B cell (primary cell): ENCODE data around the gene GABRD. TPM values are rescaled to one million over a fixed set of nuclear protein-coding genes. Genes with fewer than 3 reads are reported as not detected.

Experiments
- ATAC-seq: fragments of 200-7000 bp; cut with Tn5 transposase; one replicate; pipeline ENCODE4 v1.10.0; 2021; ENCODE audit warnings: low read depth, mild to moderate bottlenecking, moderate number of reproducible peaks, moderate library complexity
- CTCF ChIA-PET: fragments of 350-600 bp; sonication (Branson Sonifier 250); formaldehyde crosslinking; loops from one replicate; lab custom pipeline; 2021; ENCODE audit warnings: antibody characterized with exemption, inconsistent platforms; lab: Charles Lee
- POLR2A ChIA-PET: fragments of 350-600 bp; sonication (Branson Sonifier 250); formaldehyde crosslinking; loops from one replicate; lab custom pipeline; 2021; ENCODE audit warnings: antibody characterized with exemption; lab: Charles Lee
- DNase-seq: peaks from one replicate; pipeline ENCODE4 v3.0.0; 2013
- H2AFZ ChIP-seq: 2 replicates; pipeline ENCODE4 v1.6.1; 2012; ENCODE audit warnings: mild to moderate bottlenecking, low read depth, low read length; ENCODE audit not compliant: insufficient read depth, poor library complexity, severe bottlenecking
- H3K27ac ChIP-seq, 2 donors: 1 replicate in 1 of 2; 2 replicates in 1 of 2; pipeline ENCODE4 v1.5.1; 2012 to 2013; ENCODE audit warnings: low read length in 2 of 2, mild to moderate bottlenecking in 2 of 2, moderate library complexity in 1 of 2
- H3K27me3 ChIP-seq, 4 experiments: fragments of 200-600 bp in 1 of 4; sonication (generic) in 1 of 4; replicated peaks in 1 of 4; 1 replicate in 2 of 4; 2 replicates in 2 of 4; pipeline versions ENCODE4 v1.6.1 to v1.7.0; 2013 to 2016; ENCODE audit warnings: low read length in 3 of 4, mild to moderate bottlenecking in 2 of 4, mixed read lengths in 1 of 4, moderate library complexity in 1 of 4; ENCODE audit not compliant: insufficient read depth in 4 of 4, control insufficient read depth in 3 of 4; ENCODE audit errors: control extremely low read depth in 1 of 4
- H3K36me3 ChIP-seq, 2 experiments: replicated peaks in 1 of 2; 1 replicate in 1 of 2; 2 replicates in 1 of 2; pipeline versions ENCODE4 v1.6.1 to v1.7.1; 2013; ENCODE audit warnings: low read length in 1 of 2; ENCODE audit not compliant: insufficient read depth in 2 of 2, control insufficient read depth in 1 of 2; ENCODE audit errors: control extremely low read depth in 1 of 2, extremely low read depth in 1 of 2
- H3K4me1 ChIP-seq, 2 donors: fragments of 200-600 bp in 1 of 2; sonication (generic) in 1 of 2; 1 replicate in 1 of 2; 2 replicates in 1 of 2; pipeline versions ENCODE4 v1.5.1 to v1.6.1; 2013 to 2017; ENCODE audit warnings: low read length in 2 of 2; ENCODE audit not compliant: control insufficient read depth in 2 of 2, insufficient read depth in 2 of 2
- H3K4me2 ChIP-seq: replicated peaks from 2 replicates; pipeline ENCODE3; 2012; ENCODE audit warnings: mild to moderate bottlenecking, low read depth, low read length; ENCODE audit not compliant: poor library complexity, severe bottlenecking
- H3K4me3 ChIP-seq, 5 experiments: fragments of 200-600 bp in 1 of 5; sonication (generic) in 1 of 5; 1 replicate in 3 of 5; 2 replicates in 2 of 5; pipeline versions ENCODE4 v1.5.1 to v1.7.0; 2011 to 2016; ENCODE audit warnings: low read length in 4 of 5, mild to moderate bottlenecking in 4 of 5, low read depth in 2 of 5, control low read depth in 1 of 5, moderate library complexity in 1 of 5; ENCODE audit not compliant: insufficient read depth in 1 of 5; ENCODE audit errors: control extremely low read depth in 1 of 5, extremely low read depth in 1 of 5
- H3K79me2 ChIP-seq: fragments of 200-600 bp; sonication (generic); one replicate; pipeline ENCODE4 v1.6.0; 2016; ENCODE audit warnings: low read length; ENCODE audit not compliant: control insufficient read depth, insufficient read depth
- H3K9ac ChIP-seq: fragments of 200-600 bp; sonication (generic); 2 replicates; pipeline ENCODE4 v1.6.1; 2017; ENCODE audit warnings: mild to moderate bottlenecking, low read length, moderate library complexity
- H3K9me3 ChIP-seq, 3 donors: one replicate each; pipeline versions ENCODE4 v1.6.1 to v1.7.1; 2013; ENCODE audit warnings: low read length in 2 of 3; ENCODE audit not compliant: control insufficient read depth in 2 of 3, insufficient read depth in 1 of 3; ENCODE audit errors: control extremely low read depth in 1 of 3
- H4K20me1 ChIP-seq: 2 replicates; pipeline ENCODE4 v1.6.0; 2012; ENCODE audit warnings: mild to moderate bottlenecking, low read length; ENCODE audit not compliant: insufficient read depth, control insufficient read depth, poor library complexity, severe bottlenecking
- H3K27ac Mint-ChIP-seq: one replicate; pipeline ENCODE4 v1.8.0; 2021; ENCODE audit warnings: mixed read lengths
- H3K27me3 Mint-ChIP-seq: one replicate; pipeline ENCODE4 v1.8.0; 2021; ENCODE audit warnings: mixed read lengths
- H3K4me1 Mint-ChIP-seq: one replicate; pipeline ENCODE4 v1.8.0; 2021; ENCODE audit warnings: mixed read lengths
- H3K4me3 Mint-ChIP-seq: one replicate; pipeline ENCODE4 v1.8.0; 2021; ENCODE audit warnings: mixed read lengths
- H3K9me3 Mint-ChIP-seq: one replicate; pipeline ENCODE4 v1.8.0; 2022; ENCODE audit warnings: mixed read lengths; ENCODE audit not compliant: insufficient read depth
- EZH2 ChIP-seq: IDR thresholded peaks from 2 replicates; pipeline ENCODE4 v1.6.1; 2012; ENCODE audit warnings: borderline replicate concordance, low read depth, mild to moderate bottlenecking, moderate library complexity, low read length; ENCODE audit not compliant: insufficient read depth, poor library complexity, severe bottlenecking
- WGBS: methylation state at CpG from one replicate; pipeline ENCODE4 v1.1.5; 2013; ENCODE audit warnings: missing lambda C conversion rate; ENCODE audit not compliant: insufficient coverage; 5-methylcytosine and 5-hydroxymethylcytosine counted together
- intact Hi-C: fragments of 100-400 bp; cut with micrococcal nuclease; formaldehyde crosslinking; loops from one replicate; pipeline ENCODE4 v1.10.0; 2022
- polyA plus RNA-seq: library from polyadenylated mRNA; depleted of rRNA; stranded (reverse); fragments of >200 nt; gene quantifications from 2 replicates; pipeline ENCODE4 v1.2.3, GENCODE V29; 2012
- total RNA-seq, 2 donors: library from RNA; stranded (reverse); fragments of 120-200 nt in 1 of 2; gene quantifications; 1 replicate in 1 of 2; 2 replicates in 1 of 2; pipeline versions ENCODE4 v1.2.3 to v1.2.4, GENCODE V29; 2013 to 2022
- TF ChIP-seq, protein P1 (sequence below): fragments of 200-600 bp; IDR thresholded peaks from one replicate; pipeline ENCODE4 v1.8.0; 2022; ENCODE audit warnings: antibody characterized with exemption, mild to moderate bottlenecking

Gene GABRD
- total and polyA plus RNA-seq, 2 donors (not counting 1 experiment from before 2014, with no cell fraction given), result not detected

DNA sequence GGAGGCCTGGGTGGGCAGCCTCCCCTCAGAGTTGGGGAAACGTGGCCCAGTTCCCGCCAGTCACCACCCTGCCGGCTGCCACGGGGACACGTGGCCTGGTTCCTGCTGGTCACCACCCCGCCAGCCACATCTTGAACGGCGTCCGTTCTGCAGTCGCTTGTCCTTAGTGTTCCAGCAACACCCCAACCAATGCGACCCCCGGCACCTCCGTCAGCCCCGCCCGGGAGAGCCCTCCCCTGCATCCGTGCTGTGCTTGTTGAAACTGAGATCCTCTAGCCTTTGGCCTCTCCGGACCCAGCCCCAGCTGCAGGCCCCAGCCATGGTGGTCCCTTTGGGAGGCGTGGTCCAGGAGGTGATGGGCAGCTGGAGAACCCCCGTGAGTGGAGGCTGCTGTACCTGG is 49.8 kb downstream of the GABRD start:
- Histone ChIP-seq H2AFZ (no peak overlapping the region), H3K9me3 (peaks cover 1 to 3% (median 1%) of the 10 kb centered on the region in 3 donors), H3K9ac (no peak overlapping the region), H4K20me1 (peaks cover 28% of the 10 kb centered on the region), H3K4me1 (no peaks in the 10 kb centered on the region), H3K4me3 (no peak overlapping the region), H3K27me3 (no peaks in the 10 kb centered on the region), H3K27ac (no peak overlapping the region), H3K4me2 (no peak overlapping the region), H3K79me2 (peaks cover 20% of the 10 kb centered on the region), H3K36me3 (peaks cover 0 to 11% of the 10 kb centered on the region in 2 experiments)
- no peak for DNase-seq
- no peaks in the 10 kb centered on the region for H3K27me3 Mint-ChIP-seq
- H3K9me3 Mint-ChIP-seq, result no peaks in the 10 kb centered on the region
- ATAC-seq, result no peak
- intact Hi-C loops, result no loop called here
- H3K27ac Mint-ChIP-seq, result no peak overlapping the region
- WGBS, result 96% methylated on average over 19 of the region's 19 CpGs
- CTCF ChIA-PET, result no interaction called here
- TF ChIP-seq, protein P1, sequence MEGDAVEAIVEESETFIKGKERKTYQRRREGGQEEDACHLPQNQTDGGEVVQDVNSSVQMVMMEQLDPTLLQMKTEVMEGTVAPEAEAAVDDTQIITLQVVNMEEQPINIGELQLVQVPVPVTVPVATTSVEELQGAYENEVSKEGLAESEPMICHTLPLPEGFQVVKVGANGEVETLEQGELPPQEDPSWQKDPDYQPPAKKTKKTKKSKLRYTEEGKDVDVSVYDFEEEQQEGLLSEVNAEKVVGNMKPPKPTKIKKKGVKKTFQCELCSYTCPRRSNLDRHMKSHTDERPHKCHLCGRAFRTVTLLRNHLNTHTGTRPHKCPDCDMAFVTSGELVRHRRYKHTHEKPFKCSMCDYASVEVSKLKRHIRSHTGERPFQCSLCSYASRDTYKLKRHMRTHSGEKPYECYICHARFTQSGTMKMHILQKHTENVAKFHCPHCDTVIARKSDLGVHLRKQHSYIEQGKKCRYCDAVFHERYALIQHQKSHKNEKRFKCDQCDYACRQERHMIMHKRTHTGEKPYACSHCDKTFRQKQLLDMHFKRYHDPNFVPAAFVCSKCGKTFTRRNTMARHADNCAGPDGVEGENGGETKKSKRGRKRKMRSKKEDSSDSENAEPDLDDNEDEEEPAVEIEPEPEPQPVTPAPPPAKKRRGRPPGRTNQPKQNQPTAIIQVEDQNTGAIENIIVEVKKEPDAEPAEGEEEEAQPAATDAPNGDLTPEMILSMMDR, result no peak
- no peak for TF ChIP-seq EZH2
- POLR2A ChIA-PET, result no interaction called here
- H3K4me1 Mint-ChIP-seq, result no peaks in the 10 kb centered on the region
- H3K4me3 Mint-ChIP-seq, result no peak overlapping the region

DNA sequence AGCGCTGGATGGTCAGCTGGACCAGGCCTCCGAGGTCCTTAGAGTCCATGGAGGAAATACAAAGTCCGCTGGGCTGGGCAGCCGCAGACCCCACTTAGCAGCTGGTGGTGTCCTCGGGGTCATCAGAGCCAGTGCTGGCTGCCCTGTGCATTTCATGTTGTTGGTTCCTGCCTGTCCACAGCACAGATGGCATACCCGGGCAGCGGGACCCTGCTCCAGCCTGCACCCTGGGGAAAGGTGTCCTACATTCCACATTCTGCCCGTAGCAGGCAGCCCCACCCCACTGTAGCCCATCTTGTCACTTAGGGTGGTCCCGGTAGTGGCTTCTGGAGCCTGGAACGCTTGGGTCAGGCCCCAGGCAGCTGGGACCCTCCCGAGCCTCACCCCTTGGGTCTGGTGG is 50.9 kb downstream of the GABRD start:
- Histone ChIP-seq H2AFZ (no peak overlapping the region), H3K4me1 (no peaks in the 10 kb centered on the region), H3K27ac (no peak overlapping the region), H3K79me2 (peaks cover 20% of the 10 kb centered on the region), H3K27me3 (no peaks in the 10 kb centered on the region), H3K4me2 (no peak overlapping the region), H3K9ac (no peak overlapping the region), H3K4me3 (no peak overlapping the region), H4K20me1 (peaks cover 28% of the 10 kb centered on the region), H3K9me3 (no peaks in the 10 kb centered on the region), H3K36me3 (peaks cover 0 to 7% of the 10 kb centered on the region in 2 experiments)
- ATAC-seq (no peak), DNase-seq (no peak)
- no peaks in the 10 kb centered on the region for H3K4me1 Mint-ChIP-seq
- CTCF ChIA-PET, result no interaction called here
- no peaks in the 10 kb centered on the region for H3K27me3 Mint-ChIP-seq
- no peak for TF ChIP-seq EZH2
- TF ChIP-seq, protein P1, result no peak
- 95% methylated on average over 11 of the region's 11 CpGs for WGBS
- intact Hi-C loops, result no loop called here
- H3K9me3 Mint-ChIP-seq, result no peaks in the 10 kb centered on the region
- no peak overlapping the region for H3K4me3 Mint-ChIP-seq
- no peak overlapping the region for H3K27ac Mint-ChIP-seq
- POLR2A ChIA-PET, result no interaction called here
